H9 (cell line): ENCODE results near the gene PCDHA8. TPM values are rescaled to one million over a fixed set of nuclear protein-coding genes. Genes with fewer than 3 reads are reported as not detected.

Experiments
- DNase-seq: peaks from one replicate; pipeline ENCODE4 v3.0.0-alpha.2; 2017
- H2AFZ ChIP-seq: one replicate; pipeline ENCODE4 v1.6.1; 2013; ENCODE audit warnings: mild to moderate bottlenecking, low read length, control low read depth, moderate library complexity
- H2AK5ac ChIP-seq: 2 replicates; pipeline ENCODE4 v1.6.1; 2013; ENCODE audit warnings: low read length, control low read depth, mixed read lengths; ENCODE audit not compliant: insufficient read length
- H2BK120ac ChIP-seq: one replicate; pipeline ENCODE4 v1.6.1; 2013; ENCODE audit warnings: low read depth, mild to moderate bottlenecking, low read length, control low read depth, inconsistent platforms; ENCODE audit not compliant: poor library complexity, severe bottlenecking
- H2BK12ac ChIP-seq: 2 replicates; pipeline ENCODE4 v1.6.1; 2013; ENCODE audit warnings: low read length, control low read depth, mixed read lengths, low read depth; ENCODE audit not compliant: insufficient read length
- H2BK15ac ChIP-seq: 2 replicates; pipeline ENCODE4 v1.6.1; 2013; ENCODE audit warnings: low read depth, low read length, control low read depth
- H2BK20ac ChIP-seq: one replicate; pipeline ENCODE4 v1.6.1; 2013; ENCODE audit warnings: low read depth, mild to moderate bottlenecking, low read length, control low read depth, inconsistent platforms; ENCODE audit not compliant: poor library complexity, severe bottlenecking
- H2BK5ac ChIP-seq: 2 replicates; pipeline ENCODE4 v1.6.1; 2013; ENCODE audit warnings: low read length, control low read depth, mixed read lengths; ENCODE audit not compliant: insufficient read length
- H3K14ac ChIP-seq: 2 replicates; pipeline ENCODE4 v1.6.1; 2013; ENCODE audit warnings: low read length, control low read depth; ENCODE audit not compliant: insufficient read depth
- H3K18ac ChIP-seq: 2 replicates; pipeline ENCODE4 v1.6.1; 2013; ENCODE audit warnings: low read depth, mild to moderate bottlenecking, mixed read lengths, low read length, control low read depth; ENCODE audit not compliant: insufficient read length
- H3K23ac ChIP-seq: 2 replicates; pipeline ENCODE4 v1.6.1; 2013; ENCODE audit warnings: low read length, control low read depth, mixed read lengths, low read depth; ENCODE audit not compliant: insufficient read length
- H3K23me2 ChIP-seq: 2 replicates; pipeline ENCODE4 v1.6.1; 2013; ENCODE audit warnings: low read depth, mild to moderate bottlenecking, mixed read lengths, low read length, control low read depth; ENCODE audit not compliant: insufficient read length, poor library complexity, severe bottlenecking
- H3K27ac ChIP-seq: 2 replicates; pipeline ENCODE4 v1.5.1; 2013; ENCODE audit warnings: low read length, control low read depth, mixed read lengths, low read depth; ENCODE audit not compliant: insufficient read length
- H3K27me3 ChIP-seq: 2 replicates; pipeline ENCODE4 v1.6.1; 2013; ENCODE audit warnings: low read length, control low read depth, inconsistent platforms; ENCODE audit not compliant: insufficient read depth
- H3K4ac ChIP-seq: 2 replicates; pipeline ENCODE4 v1.6.1; 2013; ENCODE audit warnings: low read depth, mild to moderate bottlenecking, control low read depth, inconsistent platforms, low read length, moderate library complexity
- H3K4me1 ChIP-seq: 2 replicates; pipeline ENCODE4 v1.6.1; 2013; ENCODE audit warnings: low read length, control low read depth, inconsistent platforms; ENCODE audit not compliant: insufficient read depth
- H3K4me2 ChIP-seq: 2 replicates; pipeline ENCODE4 v1.6.1; 2013; ENCODE audit warnings: low read length, control low read depth, mixed read lengths; ENCODE audit not compliant: insufficient read length, insufficient read depth
- H3K56ac ChIP-seq: 2 replicates; pipeline ENCODE4 v1.6.1; 2013; ENCODE audit warnings: low read depth, mild to moderate bottlenecking, mixed read lengths, low read length, control low read depth; ENCODE audit not compliant: insufficient read length
- H3K79me1 ChIP-seq: 2 replicates; pipeline ENCODE4 v1.6.1; 2013; ENCODE audit warnings: low read depth, mild to moderate bottlenecking, moderate library complexity, low read length, control low read depth, inconsistent platforms; ENCODE audit not compliant: insufficient read depth, poor library complexity, severe bottlenecking
- H3K79me2 ChIP-seq: 2 replicates; pipeline ENCODE4 v1.6.1; 2013; ENCODE audit warnings: low read length, control low read depth, inconsistent platforms; ENCODE audit not compliant: insufficient read depth
- H3K9ac ChIP-seq: 2 replicates; pipeline ENCODE4 v1.6.1; 2013; ENCODE audit warnings: low read length, control low read depth, mixed read lengths; ENCODE audit not compliant: insufficient read length; ENCODE audit errors: extremely low read depth
- H3K9me3 ChIP-seq: one replicate; pipeline ENCODE4 v1.6.1; 2013; ENCODE audit warnings: low read depth, low read length, inconsistent platforms; ENCODE audit not compliant: control insufficient read depth
- H3T11ph ChIP-seq: one replicate; pipeline ENCODE4 v1.6.1; 2013; ENCODE audit warnings: mild to moderate bottlenecking, low read length, control low read depth, inconsistent platforms
- H4K20me1 ChIP-seq: one replicate; pipeline ENCODE4 v1.6.1; 2013; ENCODE audit not compliant: control insufficient read depth, insufficient read length, insufficient read depth
- H4K5ac ChIP-seq: 2 replicates; pipeline ENCODE4 v1.6.1; 2013; ENCODE audit warnings: low read depth, mild to moderate bottlenecking, mixed read lengths, low read length, control low read depth; ENCODE audit not compliant: insufficient read length
- H4K8ac ChIP-seq: replicated peaks from 2 replicates; pipeline ENCODE4 v1.6.1; 2013; ENCODE audit warnings: low read length, control low read depth, mixed read lengths, low read depth; ENCODE audit not compliant: insufficient read length
- H4K91ac ChIP-seq: 2 replicates; pipeline ENCODE4 v1.6.1; 2013; ENCODE audit warnings: low read depth, mild to moderate bottlenecking, moderate library complexity, mixed read lengths, low read length, control low read depth; ENCODE audit not compliant: insufficient read length
- H3K27ac Mint-ChIP-seq, 3 experiments: 2 replicates in 2 of 3; 3 replicates in 1 of 3; pipeline ENCODE4 v1.8.0; 2020 to 2021; ENCODE audit warnings: mixed read lengths in 3 of 3, mild to moderate bottlenecking in 1 of 3, moderate library complexity in 1 of 3
- H3K27me3 Mint-ChIP-seq: 2 replicates; pipeline ENCODE4 v1.8.0; 2021; ENCODE audit warnings: low read depth, mild to moderate bottlenecking, moderate library complexity, mixed read lengths
- H3K36me3 Mint-ChIP-seq, 3 experiments: 2 replicates in 2 of 3; 3 replicates in 1 of 3; pipeline ENCODE4 v1.8.0; 2020 to 2021; ENCODE audit warnings: low read depth in 3 of 3, mixed read lengths in 3 of 3; ENCODE audit not compliant: insufficient read depth in 1 of 3
- H3K4me1 Mint-ChIP-seq, 2 experiments: 2 replicates each; pipeline ENCODE4 v1.8.0; 2020; ENCODE audit warnings: mixed read lengths in 2 of 2
- H3K4me3 Mint-ChIP-seq, 2 experiments: 2 replicates in 1 of 2; 3 replicates in 1 of 2; pipeline ENCODE4 v1.8.0; 2020 to 2021; ENCODE audit warnings: mild to moderate bottlenecking in 2 of 2, mixed read lengths in 2 of 2, moderate library complexity in 1 of 2
- H3K9me3 Mint-ChIP-seq, 2 experiments: 2 replicates in 1 of 2; 3 replicates in 1 of 2; pipeline ENCODE4 v1.8.0; 2020; ENCODE audit warnings: mild to moderate bottlenecking in 2 of 2, mixed read lengths in 2 of 2, moderate library complexity in 1 of 2
- WGBS: extraction: QIAGEN DNeasy Blood & Tissue Kit; methylation state at CpG from one replicate; pipeline ENCODE4 v1.1.7; 2013; ENCODE audit warnings: missing lambda C conversion rate, low lambda C conversion rate, mixed read lengths; ENCODE audit not compliant: insufficient read length; ENCODE audit errors: extremely low coverage; 5-methylcytosine and 5-hydroxymethylcytosine counted together
- total RNA-seq: library from RNA; stranded (reverse); gene quantifications from 2 replicates; pipeline ENCODE4 v1.2.1, GENCODE V29; 2021
- TF ChIP-seq, protein P1 (sequence below): fragments of 200-600 bp; sonication (generic); conservative IDR thresholded peaks from 3 replicates; pipeline ENCODE4 v1.8.0; 2021; ENCODE audit warnings: antibody characterized with exemption, mild to moderate bottlenecking

Gene PCDHA8
- total RNA-seq, 1 experiment from 2014 or later: 0.57 TPM

DNA sequence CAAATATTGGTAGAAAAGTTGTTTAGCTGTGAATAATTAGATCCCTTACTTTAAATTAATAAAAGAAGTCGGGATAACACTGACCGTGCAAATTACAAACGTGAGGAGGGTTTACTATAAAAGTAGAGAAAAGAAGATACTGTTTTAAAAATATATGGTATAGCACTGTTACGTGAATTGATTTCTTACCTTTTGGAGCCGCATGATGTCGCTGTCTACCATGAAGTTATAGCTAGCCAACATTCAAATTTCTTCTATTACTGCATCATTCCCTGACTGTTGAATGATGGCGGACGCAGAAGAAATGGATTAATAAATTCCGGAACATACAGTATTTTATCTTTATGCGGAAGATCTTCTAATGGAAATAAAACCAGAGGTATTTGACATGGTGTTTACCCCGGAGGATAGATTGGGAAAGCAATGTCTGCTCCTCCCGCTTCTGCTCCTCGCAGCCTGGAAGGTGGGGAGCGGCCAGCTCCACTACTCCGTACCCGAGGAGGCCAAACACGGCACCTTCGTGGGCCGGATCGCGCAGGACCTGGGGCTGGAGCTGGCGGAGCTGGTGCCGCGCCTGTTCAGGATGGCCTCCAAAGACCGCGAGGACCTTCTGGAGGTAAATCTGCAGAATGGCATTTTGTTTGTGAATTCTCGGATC, 13.2 kb upstream of the PCDHA8 start, which contains the start of gene PCDHA6:
Gene PCDHA6, plus strand, starts transcription at position 257 of the 658 bp plus-strand sequence. Its CDS starts 132 bp downstream, at position 389.
- H3K18ac ChIP-seq: no peak within 1 kb of the TSS
- H4K20me1 ChIP-seq: no peaks in the 10 kb centered on the region
- Mint-ChIP-seq H3K27ac (peak within 1 kb of the TSS in 1 of 3 experiments; percentile 97; a peak in 3 of 7 replicates), H3K27me3 (no peaks in the 10 kb centered on the region), H3K4me3 (peak within 1 kb of the TSS; percentile 76 to 88), H3K4me1 (peaks cover 0 to 11% of the 10 kb centered on the region in 2 experiments; a peak in 2 of 4 replicates), H3K9me3 (peaks cover 19 to 20% of the 10 kb centered on the region in 2 experiments), H3K36me3 (peaks cover 15 to 31% (median 18%) of the 10 kb centered on the region in 3 experiments)
- H3K4me2 ChIP-seq: no peak within 1 kb of the TSS
- peak within 1 kb of the TSS; percentile 76; the same call in 1 of the 2 replicates for H3K14ac ChIP-seq
- H4K91ac ChIP-seq: no peak within 1 kb of the TSS
- no peaks in the 10 kb centered on the region for H3K79me1 ChIP-seq
- no peak within 1 kb of the TSS for H2BK12ac ChIP-seq
- H2BK5ac ChIP-seq: no peak within 1 kb of the TSS
- H3K27ac ChIP-seq: no peak within 1 kb of the TSS
- no peaks in the 10 kb centered on the region for H3K79me2 ChIP-seq
- no peak within 1 kb of the TSS for H3K23ac ChIP-seq
- no peak within 1 kb of the TSS for H4K5ac ChIP-seq
- H2AFZ ChIP-seq: no peak within 1 kb of the TSS
- TF ChIP-seq, protein P1, sequence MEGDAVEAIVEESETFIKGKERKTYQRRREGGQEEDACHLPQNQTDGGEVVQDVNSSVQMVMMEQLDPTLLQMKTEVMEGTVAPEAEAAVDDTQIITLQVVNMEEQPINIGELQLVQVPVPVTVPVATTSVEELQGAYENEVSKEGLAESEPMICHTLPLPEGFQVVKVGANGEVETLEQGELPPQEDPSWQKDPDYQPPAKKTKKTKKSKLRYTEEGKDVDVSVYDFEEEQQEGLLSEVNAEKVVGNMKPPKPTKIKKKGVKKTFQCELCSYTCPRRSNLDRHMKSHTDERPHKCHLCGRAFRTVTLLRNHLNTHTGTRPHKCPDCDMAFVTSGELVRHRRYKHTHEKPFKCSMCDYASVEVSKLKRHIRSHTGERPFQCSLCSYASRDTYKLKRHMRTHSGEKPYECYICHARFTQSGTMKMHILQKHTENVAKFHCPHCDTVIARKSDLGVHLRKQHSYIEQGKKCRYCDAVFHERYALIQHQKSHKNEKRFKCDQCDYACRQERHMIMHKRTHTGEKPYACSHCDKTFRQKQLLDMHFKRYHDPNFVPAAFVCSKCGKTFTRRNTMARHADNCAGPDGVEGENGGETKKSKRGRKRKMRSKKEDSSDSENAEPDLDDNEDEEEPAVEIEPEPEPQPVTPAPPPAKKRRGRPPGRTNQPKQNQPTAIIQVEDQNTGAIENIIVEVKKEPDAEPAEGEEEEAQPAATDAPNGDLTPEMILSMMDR: peak; percentile 63
- no peak for DNase-seq
- no peak within 1 kb of the TSS for H2BK120ac ChIP-seq
- no peak within 1 kb of the TSS for H3K9ac ChIP-seq
- no peaks in the 10 kb centered on the region for H3K4me1 ChIP-seq
- no CpG with 5 or more reads among the region's 27 CpGs for WGBS
- H3T11ph ChIP-seq: no peak within 1 kb of the TSS
- H2AK5ac ChIP-seq: no peak within 1 kb of the TSS
- H2BK15ac ChIP-seq: no peak within 1 kb of the TSS
- no peak within 1 kb of the TSS for H3K56ac ChIP-seq
- H4K8ac ChIP-seq: no peak within 1 kb of the TSS
- H3K27me3 ChIP-seq: no peaks in the 10 kb centered on the region
- peaks cover 3% of the 10 kb centered on the region for H3K23me2 ChIP-seq
- no peak within 1 kb of the TSS for H3K4ac ChIP-seq
- H2BK20ac ChIP-seq: no peak within 1 kb of the TSS
- H3K9me3 ChIP-seq: no peaks in the 10 kb centered on the region
